Activated CD8-positive, alpha-beta memory T cell treated with anti-CD3 and anti-CD28 coated beads for 4 hours (primary cell): ENCODE results near the gene SLC4A2.
"Not testable (repeated sequence)": the region's sequence is repeated elsewhere in the genome, so short reads cannot be mapped to it uniquely, and the experiment has no call there.

Experiments used
- DNase-seq, 2 donors: peaks; one replicate each; pipeline ENCODE4 v3.0.0-alpha.2; 2020; ENCODE audit warnings: low read depth in 2 of 2

SLC4A2 gene

GRCh38 chr7:151025924-151026671 lies 33.3 kb upstream of the SLC4A2 start:
- no peak for DNase-seq

GRCh38 chr7:151026771-151027727 lies 32.3 kb upstream of the SLC4A2 start:
- not testable (repeated sequence) for DNase-seq

GRCh38 chr7:151027728-151028130 lies 31.7 kb upstream of the SLC4A2 start:
- DNase-seq, result not testable (repeated sequence)

- peak; percentile 97 to 98 for DNase-seq
Observed at GRCh38 chr7:151028131-151028947, 31.1 kb upstream of the SLC4A2 start, which contains the start of gene ABCB8. ABCB8 (plus strand) TSS chr7:151028450; CDS start chr7:151028516, 66 bp downstream.

GRCh38 chr7:151028948-151029501 lies 30.4 kb upstream of the SLC4A2 start:
- no peak for DNase-seq

- DNase-seq, result no peak
Observed at GRCh38 chr7:151031011-151031410, 28.4 kb upstream of the SLC4A2 start.

GRCh38 chr7:151032936-151033863 lies 26.2 kb upstream of the SLC4A2 start:
- no peak for DNase-seq

GRCh38 chr7:151033864-151034249 lies 25.5 kb upstream of the SLC4A2 start:
- DNase-seq, result no peak

GRCh38 chr7:151034312-151035025 lies 24.9 kb upstream of the SLC4A2 start:
- no peak for DNase-seq

GRCh38 chr7:151035026-151035717 lies 24.2 kb upstream of the SLC4A2 start:
- DNase-seq, result no peak

GRCh38 chr7:151035902-151036301 lies 23.5 kb upstream of the SLC4A2 start:
- DNase-seq, result no peak

- peak; percentile 53 to 64 for DNase-seq
Observed at GRCh38 chr7:151038951-151039849, 20.2 kb upstream of the SLC4A2 start.

GRCh38 chr7:151039850-151040548 lies 19.4 kb upstream of the SLC4A2 start:
- DNase-seq, result no peak

GRCh38 chr7:151040616-151041375 lies 18.6 kb upstream of the SLC4A2 start:
- no peak for DNase-seq

GRCh38 chr7:151043449-151043848 lies 15.9 kb upstream of the SLC4A2 start:
- DNase-seq, result not testable (repeated sequence)

GRCh38 chr7:151043959-151044358 lies 15.4 kb upstream of the SLC4A2 start:
- no peak for DNase-seq

GRCh38 chr7:151045262-151045661 lies 14.1 kb upstream of the SLC4A2 start:
- DNase-seq, result no peak
